ENCODE data around the gene RNF144A.

The RNF144A gene

DNA sequence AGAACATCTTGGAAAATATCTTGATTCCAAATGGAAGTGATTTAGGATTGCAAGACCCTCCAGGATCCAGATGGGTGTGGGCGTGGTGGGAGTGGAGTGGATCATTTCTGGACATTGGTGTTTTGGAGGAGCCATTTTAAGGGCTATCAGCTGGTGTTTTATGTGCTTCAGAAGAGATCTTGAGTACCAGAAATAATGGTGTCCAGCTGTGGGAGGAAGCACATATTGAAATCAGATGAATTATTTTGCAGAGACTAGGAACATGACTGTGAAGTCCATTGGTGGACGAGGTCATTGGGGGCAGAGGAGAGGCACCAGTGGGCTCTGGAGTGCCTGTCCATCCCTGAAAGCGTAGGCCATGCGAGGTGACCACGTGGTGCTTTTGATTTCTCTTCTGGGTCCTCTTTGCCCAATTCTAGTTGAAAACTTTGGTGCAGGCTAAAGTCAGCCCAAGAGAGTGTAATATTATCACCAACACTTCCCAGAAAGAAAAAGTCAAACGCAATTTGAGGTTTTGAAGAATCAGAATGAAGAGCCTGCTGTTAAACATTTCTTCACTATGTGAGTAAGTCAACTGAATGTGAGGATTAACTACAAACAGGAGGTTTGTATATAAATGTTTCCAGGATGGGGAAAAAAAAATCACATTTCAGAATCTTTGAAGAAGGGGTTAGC, 31.6 kb downstream of the RNF144A start:
- TF ChIP-seq FOXP2 (optimal IDR thresholded peaks at IDR 0.05; ENCODE audit: borderline replicate concordance, extremely low read depth, extremely low read length, insufficient read depth) (no peak), SIN3A (IDR thresholded peaks at IDR 0.05; ENCODE audit: borderline replicate concordance, insufficient read depth, low read length) (no peak), REST (IDR thresholded peaks at IDR 0.05; ENCODE audit: insufficient read depth in 1 of 2, low read depth in 2 of 2, low read length in 2 of 2) (no peak), POLR2AphosphoS5 (IDR thresholded peaks at IDR 0.05; ENCODE audit: low read depth, low read length) (no peak), TAF1 (IDR thresholded peaks at IDR 0.05; ENCODE audit: borderline replicate concordance, insufficient read depth, low read length) (no peak)

GRCh38 chr2:6951046-6951445, 33.8 kb downstream of the RNF144A start:
- TF ChIP-seq REST (IDR thresholded peaks at IDR 0.05; ENCODE audit: insufficient read depth in 1 of 2, low read depth in 2 of 2, low read length in 2 of 2) (no peak), POLR2AphosphoS5 (IDR thresholded peaks at IDR 0.05; ENCODE audit: low read depth, low read length) (no peak), TAF1 (IDR thresholded peaks at IDR 0.05; ENCODE audit: borderline replicate concordance, insufficient read depth, low read length) (no peak), FOXP2 (optimal IDR thresholded peaks at IDR 0.05; ENCODE audit: borderline replicate concordance, extremely low read depth, extremely low read length, insufficient read depth) (no peak), SIN3A (IDR thresholded peaks at IDR 0.05; ENCODE audit: borderline replicate concordance, insufficient read depth, low read length) (no peak)

- no peak for TF ChIP-seq TAF1 (IDR thresholded peaks at IDR 0.05; ENCODE audit: borderline replicate concordance, insufficient read depth, low read length)
- no peak for TF ChIP-seq SIN3A (IDR thresholded peaks at IDR 0.05; ENCODE audit: borderline replicate concordance, insufficient read depth, low read length)
- TF ChIP-seq FOXP2 (optimal IDR thresholded peaks at IDR 0.05; ENCODE audit: borderline replicate concordance, extremely low read depth, extremely low read length, insufficient read depth): no peak
- TF ChIP-seq POLR2AphosphoS5 (IDR thresholded peaks at IDR 0.05; ENCODE audit: low read depth, low read length): no peak
These were observed 34.9 kb downstream of the RNF144A start for GRCh38 chr2:6952101-6952500.

- TF ChIP-seq REST (IDR thresholded peaks at IDR 0.05; ENCODE audit: insufficient read depth in 1 of 2, low read depth in 2 of 2, low read length in 2 of 2): no peak
- TF ChIP-seq SIN3A (IDR thresholded peaks at IDR 0.05; ENCODE audit: borderline replicate concordance, insufficient read depth, low read length): no peak
- no peak for TF ChIP-seq TAF1 (IDR thresholded peaks at IDR 0.05; ENCODE audit: borderline replicate concordance, insufficient read depth, low read length)
- no peak for TF ChIP-seq FOXP2 (optimal IDR thresholded peaks at IDR 0.05; ENCODE audit: borderline replicate concordance, extremely low read depth, extremely low read length, insufficient read depth)
- TF ChIP-seq POLR2AphosphoS5 (IDR thresholded peaks at IDR 0.05; ENCODE audit: low read depth, low read length): no peak
These were observed 37.4 kb downstream of the RNF144A start for GRCh38 chr2:6954586-6954985.

- TF ChIP-seq TAF1 (IDR thresholded peaks at IDR 0.05; ENCODE audit: borderline replicate concordance, insufficient read depth, low read length): no peak
- no peak for TF ChIP-seq FOXP2 (optimal IDR thresholded peaks at IDR 0.05; ENCODE audit: borderline replicate concordance, extremely low read depth, extremely low read length, insufficient read depth)
- no peak for TF ChIP-seq REST (IDR thresholded peaks at IDR 0.05; ENCODE audit: insufficient read depth in 1 of 2, low read depth in 2 of 2, low read length in 2 of 2)
- no peak for TF ChIP-seq POLR2AphosphoS5 (IDR thresholded peaks at IDR 0.05; ENCODE audit: low read depth, low read length)
- TF ChIP-seq SIN3A (IDR thresholded peaks at IDR 0.05; ENCODE audit: borderline replicate concordance, insufficient read depth, low read length): no peak
These were observed 38.4 kb downstream of the RNF144A start for GRCh38 chr2:6955511-6956136.
